Body of pancreas (tissue), 4 donors: ENCODE data around the gene EXD3. TPM values are rescaled to one million over a fixed set of nuclear protein-coding genes. Genes with fewer than 3 reads are reported as not detected.

Experiments used
- ATAC-seq: fragments of 150-250 bp; one replicate; pipeline ENCODE4 v1.9.1; 2016
- DNase-seq, 4 donors: peaks; one replicate each; pipeline ENCODE4 v3.0.0-alpha.2; 2019
- H3K27ac ChIP-seq, 4 donors: fragments of 200-600 bp; sonication (generic); 1 replicate in 3 of 4; 2 replicates in 1 of 4; pipeline versions ENCODE4 v1.5.1 to v1.6.1; 2016 to 2019; ENCODE audit warnings: mild to moderate bottlenecking in 1 of 4, mixed read lengths in 1 of 4, moderate library complexity in 1 of 4
- H3K27me3 ChIP-seq, 2 donors: fragments of 200-600 bp; sonication (generic); one replicate each; pipeline ENCODE4 v1.6.0; 2016; ENCODE audit warnings: mild to moderate bottlenecking in 1 of 2
- H3K36me3 ChIP-seq, 2 donors: fragments of 200-600 bp; sonication (generic); replicated peaks in 1 of 2; 2 replicates each; pipeline ENCODE4 v1.5.1; 2016; ENCODE audit warnings: low read depth in 2 of 2; ENCODE audit not compliant: insufficient read depth in 1 of 2
- H3K4me1 ChIP-seq: fragments of 200-600 bp; sonication (generic); one replicate; pipeline ENCODE4 v1.6.0; 2016
- H3K4me3 ChIP-seq, 2 donors: fragments of 200-600 bp; sonication (generic); 1 replicate in 1 of 2; 2 replicates in 1 of 2; pipeline ENCODE4 v1.5.1; 2016 to 2019
- H3K9me3 ChIP-seq, 3 donors: fragments of 200-600 bp; sonication (generic); 1 replicate in 2 of 3; 2 replicates in 1 of 3; pipeline ENCODE4 v1.5.1; 2016
- CTCF ChIP-seq, 7 experiments: fragments of 450-650 bp in 4 of 7; fragments of 200-600 bp in 3 of 7; sonication (generic) in 3 of 7; IDR thresholded peaks; one replicate each; pipeline ENCODE4 v1.5.1; 2016 to 2019; ENCODE audit warnings: antibody characterized with exemption in 7 of 7
- POLR2A ChIP-seq, 3 donors: fragments of 450-650 bp; IDR thresholded peaks; one replicate each; pipeline ENCODE4 v1.6.1; 2016; ENCODE audit warnings: antibody characterized with exemption in 3 of 3, mild to moderate bottlenecking in 2 of 3
- WGBS, 2 donors: methylation state at CpG; one replicate each; pipeline ENCODE4 v1.1.5; 2017; 5-methylcytosine and 5-hydroxymethylcytosine counted together
- intact Hi-C: fragments of 100-400 bp; cut with DNase I; formaldehyde crosslinking; loops from one replicate; pipeline ENCODE4 v1.15.1; 2023
- total RNA-seq, 2 donors: library from RNA; depleted of rRNA; stranded (reverse); fragments of >200 nt; gene quantifications; one replicate each; pipeline ENCODE4 v1.1.0, GENCODE V29; 2016

EXD3 gene
- total RNA-seq, 2 donors from 2014 or later, result 23.3 to 34.9 TPM

GRCh38 chr9:137306850-137307254 is 116.1 kb downstream of the EXD3 start:
- DNase-seq (peak; percentile 58 to 75 (median 67)), ATAC-seq (no peak)
- Histone ChIP-seq H3K4me1 (peaks cover 91% of the 10 kb centered on the region), H3K9me3 (no peaks in the 10 kb centered on the region), H3K27me3 (no peaks in the 10 kb centered on the region), H3K27ac (peak overlapping the region; percentile 95 to 99 (median 96)), H3K4me3 (no peak overlapping the region), H3K36me3 (no peaks in the 10 kb centered on the region)
- TF ChIP-seq POLR2A (IDR thresholded peaks at IDR 0.05) (no peak), CTCF (IDR thresholded peaks at IDR 0.05) (no peak)
- WGBS, 2 donors, result 5 to 9% methylated on average over 13 to 19 of the region's 23 CpGs
- intact Hi-C loops, result no loop called here

GRCh38 chr9:137306066-137306849 is 116.7 kb downstream of the EXD3 start:
- no peaks in the 10 kb centered on the region for H3K27me3 ChIP-seq
- ATAC-seq, result no peak
- 8 to 20% methylated on average over 3 to 30 of the region's 30 CpGs for WGBS, 2 donors
- no peaks in the 10 kb centered on the region for H3K36me3 ChIP-seq
- no peak for TF ChIP-seq CTCF (IDR thresholded peaks at IDR 0.05)
- TF ChIP-seq POLR2A (IDR thresholded peaks at IDR 0.05), result peak in 1 of 3 donors; percentile 22
- peak; percentile 39 to 63 (median 45) for DNase-seq
- H3K4me1 ChIP-seq, result peaks cover 89% of the 10 kb centered on the region
- intact Hi-C loops, result no loop called here
- H3K4me3 ChIP-seq, result peak overlapping the region in 1 of 2 donors; percentile 19
- no peaks in the 10 kb centered on the region for H3K9me3 ChIP-seq
- H3K27ac ChIP-seq, result peak overlapping the region; percentile 95 to 99 (median 96)

GRCh38 chr9:137305798-137306065 is 117.2 kb downstream of the EXD3 start:
- DNase-seq (no peak), ATAC-seq (no peak)
- Histone ChIP-seq H3K4me1 (peaks cover 84% of the 10 kb centered on the region), H3K27ac (peak overlapping the region; percentile 95 to 99 (median 96)), H3K4me3 (peak overlapping the region in 1 of 2 donors; percentile 19), H3K27me3 (no peaks in the 10 kb centered on the region), H3K9me3 (no peaks in the 10 kb centered on the region), H3K36me3 (no peaks in the 10 kb centered on the region)
- intact Hi-C loops, result no loop called here
- 3% methylated on average over 8 of the region's 8 CpGs; no CpG with 5 or more reads in 1 of the 2 donors for WGBS, 2 donors
- no peak for TF ChIP-seq POLR2A (IDR thresholded peaks at IDR 0.05)
- TF ChIP-seq CTCF (IDR thresholded peaks at IDR 0.05), result no peak

- Histone ChIP-seq H3K27me3 (no peaks in the 10 kb centered on the region), H3K27ac (peak overlapping the region; percentile 95 to 99 (median 96)), H3K36me3 (no peaks in the 10 kb centered on the region), H3K9me3 (no peaks in the 10 kb centered on the region), H3K4me3 (peak overlapping the region; percentile 19), H3K4me1 (peaks cover 83% of the 10 kb centered on the region)
- ATAC-seq (peak; percentile 43), DNase-seq (peak; percentile 90 to 95 (median 94))
- 5 to 6% methylated on average over 4 to 36 of the region's 36 CpGs for WGBS, 2 donors
- TF ChIP-seq CTCF (IDR thresholded peaks at IDR 0.05) (peak in 2 of 7 experiments; percentile 9 to 18), POLR2A (IDR thresholded peaks at IDR 0.05) (peak; percentile 88 to 95 (median 95))
- intact Hi-C loops, result no loop called here
Measured at GRCh38 chr9:137305060-137305797, 117.7 kb downstream of the EXD3 start.
